Muscle of arm (tissue), 12 donors: ENCODE data around the gene MARK3. TPM values are rescaled to one million over a fixed set of nuclear protein-coding genes. Genes with fewer than 3 reads are reported as not detected.

Experiments used
- DNase-seq: peaks from one replicate; pipeline ENCODE4 v3.0.0-alpha.2; 2013
- polyA plus RNA-seq, 12 donors: library from polyadenylated mRNA; unstranded; fragments of 120-200 nt; gene quantifications; one replicate each; pipeline ENCODE4 v1.2.1, GENCODE V29; 2013; ENCODE audit not compliant: insufficient read length in 12 of 12

The MARK3 gene
- polyA plus RNA-seq, 12 donors: 51.7 to 92.4 (median 62.1) TPM; not detected in 1

GRCh38 chr14:103432627-103433026 is 47.4 kb downstream of the MARK3 start:
- DNase-seq: no peak

GRCh38 chr14:103433916-103434563 is 48.8 kb downstream of the MARK3 start:
- DNase-seq: no peak

GRCh38 chr14:103434868-103435442 is 49.7 kb downstream of the MARK3 start:
- peak; percentile 50 for DNase-seq

GRCh38 chr14:103436533-103436932 is 51.3 kb downstream of the MARK3 start:
- DNase-seq: no peak

- no peak for DNase-seq
These were observed 57.1 kb downstream of the MARK3 start for GRCh38 chr14:103442288-103442687.

GRCh38 chr14:103443111-103443510 is 57.9 kb downstream of the MARK3 start:
- DNase-seq: no peak

GRCh38 chr14:103444837-103445524 is 59.8 kb downstream of the MARK3 start:
- no peak for DNase-seq

- no peak for DNase-seq
These were observed 60.6 kb downstream of the MARK3 start for GRCh38 chr14:103445806-103446205.

GRCh38 chr14:103448097-103448496 is 62.9 kb downstream of the MARK3 start:
- no peak for DNase-seq

GRCh38 chr14:103449634-103450161 is 64.5 kb downstream of the MARK3 start:
- DNase-seq: no peak

- DNase-seq: no peak
These were observed 65.2 kb downstream of the MARK3 start for GRCh38 chr14:103450416-103450815.

- no peak for DNase-seq
These were observed 66.2 kb downstream of the MARK3 start for GRCh38 chr14:103451401-103451800.

- no peak for DNase-seq
These were observed 68.6 kb downstream of the MARK3 start for GRCh38 chr14:103453791-103454190.

GRCh38 chr14:103456167-103456835 is 71.1 kb downstream of the MARK3 start:
- DNase-seq: no peak

GRCh38 chr14:103460415-103460814 is 75.2 kb downstream of the MARK3 start:
- DNase-seq: no peak

- DNase-seq: no peak
These were observed 77.9 kb downstream of the MARK3 start for GRCh38 chr14:103463149-103463548.

GRCh38 chr14:103463851-103464250 is 78.6 kb downstream of the MARK3 start:
- no peak for DNase-seq

- no peak for DNase-seq
These were observed 87.7 kb downstream of the MARK3 start for GRCh38 chr14:103472939-103473338.

GRCh38 chr14:103474893-103475292 is 89.7 kb downstream of the MARK3 start:
- DNase-seq: no peak

GRCh38 chr14:103476065-103476464 is 90.8 kb downstream of the MARK3 start:
- DNase-seq: no peak

- DNase-seq: no peak
These were observed 91.4 kb downstream of the MARK3 start for GRCh38 chr14:103476631-103477030.

GRCh38 chr14:103480595-103480994 is 95.4 kb downstream of the MARK3 start:
- DNase-seq: no peak
